Dedifferentiated amniotic fluid mesenchymal stem cell (primary cell): ENCODE results near the gene BFSP2.

Experiments
- DNase-seq: peaks from one replicate; pipeline ENCODE4 v3.0.0-alpha.2; 2016; ENCODE audit errors: extremely low spot score

Gene BFSP2

DNA sequence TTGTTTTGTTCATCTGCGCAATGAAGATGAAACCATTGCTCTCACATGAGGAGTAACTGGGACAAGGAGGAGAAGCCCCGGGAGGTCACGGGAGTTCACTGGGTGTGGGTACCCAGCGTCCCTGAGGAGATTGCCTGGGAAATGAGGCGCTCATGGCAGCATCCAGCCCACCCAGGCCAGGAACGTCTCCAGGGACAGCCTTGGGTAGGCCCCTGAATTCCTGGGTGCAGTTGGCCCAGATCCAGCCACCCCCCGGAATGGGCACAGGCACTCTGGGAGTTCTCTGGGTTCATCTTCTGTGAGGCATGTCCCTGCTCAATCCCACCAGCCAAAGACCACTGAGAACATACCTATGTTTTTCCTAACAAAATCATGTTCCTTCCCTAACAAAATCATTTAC is 18.5 kb downstream of the BFSP2 start:
- no peak for DNase-seq

DNA sequence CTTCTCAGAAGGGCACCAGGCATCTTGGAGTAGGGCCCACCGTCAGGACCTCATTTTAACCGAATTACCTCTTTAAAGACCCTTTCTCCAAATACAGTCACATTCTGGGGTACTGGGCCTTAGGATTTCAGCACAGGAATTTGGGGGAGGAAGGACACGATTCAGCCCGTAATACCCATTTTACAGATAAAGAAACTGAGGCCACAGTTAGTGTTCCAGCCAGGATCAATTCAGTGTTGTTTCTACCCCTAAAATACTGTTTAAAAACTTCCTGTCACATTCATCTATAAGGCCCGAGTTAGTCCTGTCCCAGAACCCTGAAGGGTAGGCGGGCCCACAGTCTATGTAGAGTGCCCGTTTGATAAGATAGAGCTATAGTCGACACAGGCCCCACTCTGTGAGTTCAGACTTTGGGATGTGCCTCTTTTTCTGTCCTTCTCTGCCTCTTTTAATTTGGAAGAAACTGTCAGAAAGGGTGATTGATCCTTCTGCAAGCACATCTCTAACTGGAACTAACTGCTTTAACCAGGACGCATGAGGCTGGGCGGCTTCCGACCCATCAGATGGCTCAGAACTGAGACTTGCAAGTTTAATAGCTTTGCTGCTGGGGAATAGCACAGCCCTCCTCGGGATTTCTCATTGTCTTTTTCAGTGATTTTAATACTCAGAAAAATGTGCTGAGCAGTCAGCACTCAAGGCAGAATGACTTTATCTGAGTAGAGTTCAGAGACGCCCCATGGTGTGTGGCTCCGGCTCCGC is 19.5 kb downstream of the BFSP2 start:
- no peak for DNase-seq

DNA sequence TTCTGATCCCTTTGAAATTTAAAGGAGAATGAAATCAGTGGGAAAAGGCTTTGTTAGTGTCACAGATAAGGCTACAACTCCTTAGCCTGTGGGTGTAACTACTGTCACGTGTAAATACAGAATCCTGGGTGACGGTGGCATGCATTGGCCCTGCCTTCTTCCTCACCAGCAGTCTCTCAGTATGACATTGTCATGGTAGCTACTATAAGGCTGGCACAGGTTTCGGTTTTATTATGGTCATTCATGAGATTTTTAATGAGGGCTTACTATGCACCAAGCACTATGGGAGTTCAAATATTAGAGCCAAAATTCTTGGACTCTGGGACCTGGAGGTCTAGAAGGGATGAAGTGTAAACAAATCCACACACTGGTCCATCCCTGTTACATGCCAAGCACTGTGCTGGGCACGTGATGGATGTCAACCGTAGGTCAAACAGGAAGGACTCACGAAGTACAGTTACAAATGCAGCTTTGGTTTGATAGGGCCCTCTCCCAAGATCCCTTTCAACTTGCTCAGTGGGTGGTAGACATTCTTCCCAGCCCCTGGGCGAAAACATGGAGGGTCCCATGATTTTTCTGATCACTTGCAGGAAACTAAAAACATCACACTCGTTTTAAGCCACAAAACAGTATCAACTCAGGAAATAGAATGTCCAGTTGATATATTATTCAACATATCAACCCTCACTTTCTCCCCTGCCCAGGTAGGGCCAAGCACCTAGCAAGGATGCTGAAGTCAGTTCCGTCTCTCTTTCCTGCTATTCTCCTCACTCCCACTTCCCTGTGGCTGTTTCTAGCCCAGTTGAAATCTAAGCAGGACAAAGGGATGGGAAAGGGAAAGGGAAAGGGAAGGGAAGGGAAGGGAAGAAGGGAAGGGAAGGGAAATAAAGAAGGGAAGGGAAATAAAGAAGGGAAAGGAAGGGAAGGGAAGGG is 25.3 kb downstream of the BFSP2 start:
- DNase-seq, result no peak

DNA sequence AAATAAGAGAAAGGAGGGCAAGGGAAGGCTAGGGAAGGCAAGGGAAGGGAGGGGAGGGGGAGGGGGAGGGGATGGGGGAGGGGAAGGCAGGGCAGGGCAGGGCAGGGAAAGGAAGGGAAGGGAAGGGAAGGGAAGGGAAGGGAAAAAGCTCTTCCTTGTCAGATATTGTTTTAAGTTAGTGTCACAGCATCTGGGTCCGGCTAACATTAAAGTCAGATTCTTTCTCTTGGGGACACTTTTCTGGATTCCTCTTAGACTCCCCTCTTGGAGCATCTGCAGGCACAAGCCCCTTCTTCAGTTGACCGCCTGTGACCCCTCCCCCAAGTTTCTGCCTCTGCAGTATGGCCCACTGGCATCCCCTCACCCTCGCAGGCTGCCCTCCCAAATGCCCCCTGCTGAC is 26.0 kb downstream of the BFSP2 start:
- no peak for DNase-seq

DNA sequence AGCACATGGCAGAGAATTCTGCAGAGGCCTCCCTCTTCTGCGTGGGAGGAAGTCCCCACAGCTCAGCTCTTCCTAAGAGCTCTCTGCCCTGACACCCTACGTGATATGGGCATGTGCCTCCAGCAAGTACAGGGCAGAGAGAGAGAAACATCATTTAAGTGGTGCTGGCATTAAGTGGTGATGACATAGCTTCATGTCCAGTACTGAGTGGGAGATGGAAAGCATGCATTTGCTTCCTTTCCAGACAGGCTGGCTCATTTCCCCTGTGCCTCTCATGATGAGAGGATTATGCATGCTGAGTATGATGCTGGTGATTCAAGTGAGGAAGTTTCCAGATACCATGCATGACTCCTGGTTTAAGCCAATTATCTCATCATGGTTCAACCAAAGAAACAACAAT is 26.9 kb downstream of the BFSP2 start:
- peak; percentile 55 for DNase-seq

DNA sequence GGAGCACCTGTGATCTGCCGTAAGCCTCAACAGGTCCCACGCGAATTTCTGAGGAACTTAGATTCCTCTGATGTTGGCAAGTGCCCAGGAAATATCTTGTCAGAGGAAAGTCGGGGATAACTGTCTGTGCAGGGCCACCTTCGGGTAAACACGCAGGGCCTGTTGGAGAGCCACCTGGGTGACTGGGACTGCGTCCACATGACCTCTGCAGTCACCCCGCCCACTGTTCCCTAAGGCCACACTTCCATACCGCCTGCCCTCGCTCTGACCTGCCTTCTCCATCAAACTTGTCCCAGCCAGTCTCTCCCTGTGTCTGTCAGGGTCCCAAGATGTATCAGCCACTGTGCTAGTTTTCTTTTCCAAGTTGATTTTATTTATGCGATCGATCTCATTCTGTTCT is 28.7 kb downstream of the BFSP2 start:
- DNase-seq, result no peak

DNA sequence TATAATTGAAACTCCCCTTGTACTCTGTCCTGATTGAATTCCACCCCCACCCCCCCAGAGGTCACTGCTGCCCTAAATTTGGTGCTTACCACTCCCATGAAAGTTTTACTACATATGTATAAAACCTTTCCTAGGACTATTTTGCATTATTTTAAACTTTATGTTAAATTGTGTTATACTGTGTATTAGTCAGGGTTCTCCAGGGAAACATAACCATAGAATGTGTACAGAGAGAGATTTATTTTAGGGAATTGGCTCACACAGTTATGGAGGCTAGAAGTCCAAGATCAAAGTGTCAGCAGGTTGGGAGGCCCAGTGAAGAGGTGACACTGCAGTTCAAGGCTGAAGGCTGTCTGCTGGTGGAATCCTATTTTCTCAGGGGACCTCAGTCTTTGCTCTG is 29.2 kb downstream of the BFSP2 start:
- no peak for DNase-seq

- DNase-seq, result no peak
Measured at GRCh38 chr3:133439563-133439962, 39.7 kb downstream of the BFSP2 start.

- DNase-seq, result no peak
Measured at GRCh38 chr3:133440652-133441051, 40.8 kb downstream of the BFSP2 start.

DNA sequence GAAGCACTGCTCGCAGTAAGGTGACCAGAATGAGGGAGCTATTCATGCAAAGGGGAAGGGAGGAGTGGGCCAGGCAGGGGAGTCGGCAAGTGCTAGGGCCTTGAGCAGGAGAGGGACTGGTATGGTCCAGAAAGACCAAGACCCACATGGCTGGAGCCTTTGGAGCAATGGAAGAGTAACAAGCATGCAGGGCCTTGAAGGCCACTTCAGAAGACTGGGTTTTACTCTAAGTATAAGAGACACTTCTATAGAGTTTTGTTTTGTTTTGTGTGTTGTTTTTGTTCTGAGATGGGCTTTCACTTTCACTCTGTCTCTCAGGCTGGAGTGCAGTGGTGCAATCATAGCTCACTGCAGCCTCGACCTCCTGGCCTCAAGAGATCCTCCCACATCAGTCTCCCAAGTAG is 42.0 kb downstream of the BFSP2 start:
- DNase-seq, result no peak

DNA sequence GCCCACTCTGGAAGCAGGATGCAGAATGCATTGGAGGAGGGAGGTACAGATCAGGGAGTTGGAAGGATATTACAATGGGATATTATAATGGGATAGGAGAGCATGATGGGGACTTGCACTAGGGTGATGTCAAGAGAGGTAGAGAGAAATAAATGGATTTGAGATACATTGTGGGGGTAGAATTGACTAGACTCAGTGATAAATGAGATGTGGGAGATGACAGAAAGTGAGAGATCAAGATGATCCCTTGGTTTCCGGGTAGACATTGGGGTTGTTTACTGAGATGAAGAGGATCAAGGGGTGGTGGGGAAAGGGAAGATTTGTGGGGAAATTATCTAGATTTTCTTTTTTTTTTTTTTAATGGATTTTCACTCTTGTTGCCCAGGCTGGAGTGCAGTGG is 42.7 kb downstream of the BFSP2 start:
- no peak for DNase-seq

GRCh38 chr3:133443649-133444422 is 44.0 kb downstream of the BFSP2 start:
- DNase-seq, result no peak

DNA sequence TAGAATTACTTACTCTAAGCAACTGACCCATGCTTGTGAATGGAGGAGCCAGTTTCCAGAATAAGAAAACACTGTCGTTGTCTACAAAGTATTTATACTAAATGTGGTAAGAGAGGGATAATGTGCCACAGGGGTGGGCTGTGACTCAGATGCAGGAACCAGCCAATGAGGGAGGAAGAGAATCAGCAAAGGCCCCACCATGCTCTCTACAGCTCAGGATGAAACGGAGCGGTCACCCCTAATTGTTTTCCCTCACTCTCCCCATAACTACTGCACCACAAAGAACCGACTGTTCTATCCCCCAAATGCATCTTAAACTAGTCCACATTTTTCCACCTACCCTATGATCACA is 44.5 kb downstream of the BFSP2 start:
- DNase-seq, result no peak

GRCh38 chr3:133445108-133445507 is 45.3 kb downstream of the BFSP2 start:
- no peak for DNase-seq

GRCh38 chr3:133447750-133448477 is 48.1 kb downstream of the BFSP2 start:
- DNase-seq, result no peak

GRCh38 chr3:133448478-133449122 is 48.7 kb downstream of the BFSP2 start:
- no peak for DNase-seq

DNA sequence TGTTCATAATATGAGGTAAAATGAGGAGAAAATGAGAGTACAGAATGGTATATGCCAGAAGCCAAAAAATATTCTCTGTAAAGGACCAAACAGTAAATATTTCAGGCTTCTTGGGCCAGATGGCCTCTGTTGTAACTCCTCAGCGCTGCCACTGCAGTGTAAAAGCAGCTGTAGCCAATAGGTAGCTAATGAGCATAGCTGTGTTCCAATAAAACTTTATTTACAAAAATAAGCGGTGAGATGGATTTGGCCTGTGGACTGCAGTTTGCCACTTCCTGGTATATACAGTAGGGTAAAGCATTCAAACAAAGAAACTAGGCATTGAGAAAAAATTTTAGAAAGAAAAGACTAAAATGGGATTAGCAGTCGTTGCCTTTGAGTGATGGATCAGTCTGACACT is 51.5 kb downstream of the BFSP2 start:
- DNase-seq, result no peak

DNA sequence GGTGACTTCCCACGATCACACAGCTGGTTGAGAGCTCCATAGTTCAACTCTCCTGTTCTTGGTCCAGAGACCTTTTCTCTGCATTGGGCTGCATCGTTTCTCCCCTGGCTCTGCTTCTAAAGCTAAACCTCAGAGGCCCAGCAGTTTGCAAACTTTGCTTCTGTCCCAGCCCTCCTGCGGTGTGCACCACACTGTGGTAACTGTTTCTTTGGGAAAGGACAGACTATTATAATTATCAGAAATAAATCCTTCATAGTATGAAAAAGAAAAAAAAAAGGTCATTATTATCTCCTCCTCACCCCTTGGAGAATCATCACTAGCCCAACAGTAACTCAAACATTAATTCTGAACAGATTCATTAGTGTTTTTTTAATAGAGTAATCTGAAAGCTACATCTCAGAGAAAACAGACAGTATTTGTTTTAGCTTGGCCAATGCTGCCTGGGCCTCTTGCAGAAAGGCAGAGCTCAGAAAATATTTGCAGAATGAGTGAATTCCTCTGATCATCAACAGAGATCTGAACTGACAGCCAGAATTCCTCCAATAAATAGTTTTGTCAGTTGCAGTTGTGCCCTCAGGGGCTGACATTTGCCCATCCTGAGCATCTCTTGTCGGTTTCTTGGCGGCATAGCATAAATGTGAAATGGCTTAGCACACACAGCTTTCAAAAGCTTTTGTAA is 52.9 kb downstream of the BFSP2 start:
- DNase-seq, result no peak

- no peak for DNase-seq
Measured at GRCh38 chr3:133453383-133453782, 53.5 kb downstream of the BFSP2 start.

- DNase-seq, result no peak
Measured at GRCh38 chr3:133455281-133455680, 55.4 kb downstream of the BFSP2 start.

DNA sequence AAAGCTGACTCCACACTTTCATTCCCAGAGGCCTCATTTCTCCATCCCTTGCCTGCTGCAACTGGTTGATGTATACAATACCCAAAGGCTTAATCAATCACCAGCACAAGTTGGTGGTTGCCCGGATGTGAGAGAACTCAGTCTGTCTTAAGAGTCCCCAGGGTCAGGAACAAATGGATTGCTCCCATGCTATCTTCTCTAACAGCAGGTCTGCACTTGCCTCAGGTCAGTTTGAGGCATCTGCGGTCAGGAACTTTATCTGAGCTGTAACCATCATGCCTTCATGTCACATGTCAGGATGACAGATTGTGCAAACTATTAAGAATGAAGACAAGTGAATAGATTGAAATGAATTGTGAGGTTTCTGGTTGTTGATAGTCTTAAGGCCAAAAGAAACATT is 56.1 kb downstream of the BFSP2 start:
- DNase-seq, result no peak
